HG03095 (cell line): ENCODE data around the gene STARD7.
A peak's percentile ranks its signal among the peaks of the same experiment; 100 is the strongest.
"Not testable (repeated sequence)": the region's sequence is repeated elsewhere in the genome, so short reads cannot be mapped to it uniquely, and the experiment has no call there.

ENCODE experiments used
- ATAC-seq: cut with Tn5 transposase; IDR thresholded peaks from one replicate; pipeline ENCODE4 v1.9.1; 2021; ENCODE audit warnings: moderate library complexity; ENCODE audit not compliant: unreplicated experiment

Gene STARD7, protein sequence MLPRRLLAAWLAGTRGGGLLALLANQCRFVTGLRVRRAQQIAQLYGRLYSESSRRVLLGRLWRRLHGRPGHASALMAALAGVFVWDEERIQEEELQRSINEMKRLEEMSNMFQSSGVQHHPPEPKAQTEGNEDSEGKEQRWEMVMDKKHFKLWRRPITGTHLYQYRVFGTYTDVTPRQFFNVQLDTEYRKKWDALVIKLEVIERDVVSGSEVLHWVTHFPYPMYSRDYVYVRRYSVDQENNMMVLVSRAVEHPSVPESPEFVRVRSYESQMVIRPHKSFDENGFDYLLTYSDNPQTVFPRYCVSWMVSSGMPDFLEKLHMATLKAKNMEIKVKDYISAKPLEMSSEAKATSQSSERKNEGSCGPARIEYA

DNA sequence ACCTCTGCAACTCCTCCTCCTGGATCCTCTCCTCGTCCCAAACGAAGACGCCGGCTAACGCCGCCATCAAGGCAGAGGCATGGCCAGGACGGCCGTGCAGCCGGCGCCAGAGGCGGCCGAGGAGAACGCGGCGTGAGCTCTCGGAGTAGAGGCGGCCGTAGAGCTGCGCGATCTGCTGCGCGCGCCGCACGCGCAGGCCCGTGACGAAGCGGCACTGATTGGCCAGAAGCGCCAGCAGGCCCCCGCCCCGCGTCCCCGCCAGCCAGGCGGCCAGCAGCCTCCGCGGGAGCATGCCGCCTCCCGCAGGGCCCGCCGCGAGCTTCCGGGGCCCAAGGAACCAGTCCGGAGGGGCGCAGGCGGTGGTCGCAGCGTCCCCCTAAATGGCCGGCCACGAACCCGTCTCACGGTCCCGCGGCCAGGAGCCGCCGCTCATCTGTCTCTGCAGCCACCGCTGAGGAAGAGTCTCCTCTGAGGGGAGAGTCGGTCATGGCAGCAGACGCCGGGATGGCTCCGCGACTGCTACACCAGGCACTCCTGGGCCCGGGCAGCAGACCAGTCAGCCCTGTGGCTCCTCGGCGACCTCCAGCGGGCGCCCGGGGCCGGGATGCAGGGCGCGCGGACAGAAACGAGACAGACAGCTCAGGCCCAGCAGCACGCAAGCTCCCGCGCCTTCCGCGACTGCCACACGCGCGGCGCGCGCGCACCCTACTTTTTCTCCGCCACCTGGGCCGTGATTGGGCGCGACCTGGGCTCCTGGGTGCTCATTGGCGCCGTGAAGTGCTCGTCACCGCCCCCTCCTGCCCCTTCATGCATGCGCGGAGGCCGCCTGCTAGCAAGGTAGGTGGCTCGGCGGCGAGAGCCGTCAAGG is at the start of gene STARD7:
Gene STARD7, minus strand, starts transcription at position 685 of the 868 bp plus-strand sequence. Its CDS starts 393 bp downstream, at position 292.
- peak; percentile 75 for ATAC-seq

DNA sequence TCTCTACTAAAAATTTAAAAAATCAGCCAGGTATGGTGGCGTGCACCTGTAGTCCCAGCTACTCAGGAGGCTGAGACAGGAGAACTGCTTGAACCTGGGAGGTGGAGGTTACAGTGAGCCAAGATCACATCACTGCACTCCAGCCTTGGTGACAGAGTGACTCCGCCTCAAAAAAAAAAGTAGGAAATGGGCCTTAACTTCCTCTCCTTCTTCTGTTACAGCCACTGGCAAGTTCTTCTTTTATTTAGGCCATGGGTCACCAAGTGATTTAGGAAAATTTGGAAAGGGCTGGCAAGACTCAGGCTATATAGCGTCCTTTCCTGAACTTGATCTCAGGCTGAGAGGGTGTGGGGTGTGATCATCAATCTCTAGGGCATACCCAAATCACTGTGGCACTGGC is 49.1 kb upstream of the STARD7 start:
- ATAC-seq: not testable (repeated sequence)

DNA sequence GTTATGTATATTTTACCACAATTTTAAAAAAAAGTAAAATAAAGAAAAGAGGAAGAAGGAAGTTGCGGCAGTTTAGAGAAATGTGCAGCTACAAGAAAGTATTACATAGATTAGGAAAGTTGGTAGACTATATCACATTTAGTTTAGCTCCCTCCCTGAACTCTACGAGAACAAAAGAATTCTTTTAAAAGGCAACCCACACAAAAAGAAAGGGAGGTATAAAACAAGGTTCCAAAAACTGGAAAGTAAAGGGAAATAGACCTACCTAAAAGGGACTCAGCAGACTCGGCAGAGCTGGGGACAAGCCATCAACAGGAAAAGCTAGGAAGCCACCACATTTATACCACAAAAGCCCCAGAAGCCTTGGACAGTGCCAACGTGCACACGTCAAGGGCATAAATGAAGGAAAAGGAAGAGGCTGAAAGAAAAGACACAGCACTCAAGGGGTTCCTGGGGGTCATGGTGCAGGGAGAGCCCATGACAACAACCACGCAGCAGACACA is 48.0 kb upstream of the STARD7 start:
- no peak for ATAC-seq

DNA sequence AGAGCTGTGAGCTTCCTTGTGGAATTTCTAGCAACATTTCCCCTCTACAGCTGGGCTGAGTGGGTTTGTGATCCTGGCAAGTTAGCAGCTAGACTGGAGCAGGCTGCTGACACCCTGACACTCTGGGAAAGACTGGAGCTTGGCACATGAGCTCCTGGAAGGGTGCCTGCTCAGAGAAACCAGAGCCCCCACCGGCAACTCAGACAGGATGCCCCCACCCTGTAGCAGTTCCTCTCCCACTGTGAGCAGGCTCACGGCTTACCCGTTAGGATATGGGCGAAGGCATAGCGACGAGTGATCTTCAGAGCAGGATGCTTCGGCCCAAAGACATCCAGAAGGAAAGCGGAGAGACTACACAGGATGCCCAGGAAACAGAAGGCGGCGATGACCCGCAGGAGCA is 45.9 kb upstream of the STARD7 start:
- no peak for ATAC-seq

DNA sequence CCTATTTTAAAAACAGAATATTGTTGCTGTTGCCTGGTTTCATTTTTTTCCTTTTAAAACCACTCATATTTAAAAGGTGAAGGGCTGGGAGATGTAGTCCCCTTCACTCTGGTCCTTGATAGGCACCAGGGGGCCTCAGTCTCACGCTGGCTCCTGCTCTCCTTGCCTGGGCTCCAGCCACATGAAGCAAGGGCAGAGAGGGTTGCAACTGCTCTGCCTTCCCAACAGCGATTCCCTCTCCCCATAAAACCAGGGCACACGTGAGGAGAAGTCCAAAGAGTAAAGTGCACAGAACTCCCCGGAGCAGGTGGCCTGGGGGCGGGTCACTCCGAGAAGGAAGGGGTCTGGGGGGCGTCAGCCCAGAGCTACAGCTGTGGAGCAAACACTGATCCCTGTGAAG is 44.4 kb upstream of the STARD7 start:
- no peak for ATAC-seq

DNA sequence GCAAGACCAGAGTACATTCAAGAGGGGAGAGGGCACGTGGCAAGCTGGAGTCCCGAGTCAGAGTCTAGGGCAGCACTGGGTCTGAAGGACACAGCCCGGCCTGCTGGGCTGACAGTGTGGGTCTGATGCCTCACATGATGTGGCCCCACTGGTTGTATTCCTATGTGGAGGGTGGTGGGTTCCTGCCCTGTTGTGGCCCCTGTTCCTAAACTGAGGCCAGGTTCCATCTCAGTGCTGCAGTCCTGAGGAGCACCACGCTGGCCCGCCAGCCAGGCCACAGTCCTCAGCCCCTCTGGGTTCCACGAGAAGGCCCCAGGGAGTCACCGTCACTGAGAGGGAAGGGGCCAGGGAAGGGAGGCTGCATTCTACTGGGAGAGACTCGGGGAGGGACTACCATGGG is 43.9 kb upstream of the STARD7 start:
- no peak for ATAC-seq

DNA sequence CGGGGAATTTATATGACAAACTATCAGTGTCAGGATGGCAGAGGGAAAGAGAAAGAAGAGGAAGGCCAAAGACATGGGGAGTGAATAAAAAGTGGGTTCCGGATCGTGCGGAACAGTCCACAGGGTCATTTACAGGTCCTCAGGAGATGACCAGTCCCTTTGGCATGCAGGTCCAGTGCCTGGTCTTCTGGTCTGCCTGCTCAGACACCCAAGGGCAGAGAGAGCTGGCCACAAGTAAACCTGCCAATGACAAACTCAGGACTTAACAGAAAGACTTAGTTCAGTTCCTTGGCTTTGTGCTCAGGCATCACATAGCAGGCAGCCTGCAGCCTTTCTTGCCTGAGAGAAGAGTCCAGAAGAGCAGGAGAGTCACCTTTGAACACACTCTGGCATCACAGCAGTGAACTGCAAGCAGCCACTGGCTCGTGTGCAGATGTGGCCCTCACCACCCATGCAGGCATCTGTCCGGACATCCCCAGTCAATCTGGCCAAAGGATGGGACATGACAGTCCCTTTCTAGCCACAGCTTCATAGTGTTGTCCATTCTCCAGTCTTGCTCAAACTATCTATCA is 43.2 kb upstream of the STARD7 start:
- ATAC-seq: no peak

DNA sequence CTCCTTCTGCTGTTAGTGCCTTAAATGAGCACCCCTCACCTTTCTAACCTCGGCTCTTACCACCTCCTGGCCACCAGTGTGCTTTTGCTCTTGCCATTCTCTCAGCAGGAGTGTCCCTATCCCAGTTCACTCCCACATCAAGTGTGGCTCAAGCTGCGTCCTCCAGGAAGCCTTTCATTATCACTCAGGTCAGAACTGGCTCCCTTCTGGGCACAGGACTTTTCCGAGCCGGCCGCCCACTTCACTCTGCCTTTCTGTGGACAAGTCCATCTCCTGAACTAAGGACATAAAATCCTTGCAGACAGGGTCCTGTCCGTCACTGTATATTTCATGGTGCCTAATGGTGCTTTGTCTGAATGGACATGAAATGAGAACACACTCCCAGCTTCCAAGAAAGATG is 41.6 kb upstream of the STARD7 start:
- ATAC-seq: no peak

DNA sequence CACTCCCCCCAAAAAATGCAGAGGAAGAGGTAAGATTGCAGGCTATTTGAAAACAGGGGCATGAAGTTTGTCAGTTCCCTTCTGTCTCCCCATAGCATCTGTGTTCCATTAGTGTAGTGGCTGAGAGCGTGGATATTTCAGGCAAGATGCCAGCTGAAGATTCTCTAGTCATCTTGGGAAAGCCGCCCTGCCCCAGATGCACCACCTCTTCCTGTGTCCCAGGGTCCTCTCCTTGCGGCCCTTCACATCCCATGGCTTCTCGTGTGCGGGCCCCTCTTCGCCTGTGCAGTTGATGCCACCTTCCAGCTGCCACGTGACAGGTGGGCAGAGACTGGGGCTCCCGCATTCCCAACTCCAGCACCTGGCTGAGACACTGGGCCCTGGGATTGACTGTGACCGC is 41.0 kb upstream of the STARD7 start:
- ATAC-seq: no peak

DNA sequence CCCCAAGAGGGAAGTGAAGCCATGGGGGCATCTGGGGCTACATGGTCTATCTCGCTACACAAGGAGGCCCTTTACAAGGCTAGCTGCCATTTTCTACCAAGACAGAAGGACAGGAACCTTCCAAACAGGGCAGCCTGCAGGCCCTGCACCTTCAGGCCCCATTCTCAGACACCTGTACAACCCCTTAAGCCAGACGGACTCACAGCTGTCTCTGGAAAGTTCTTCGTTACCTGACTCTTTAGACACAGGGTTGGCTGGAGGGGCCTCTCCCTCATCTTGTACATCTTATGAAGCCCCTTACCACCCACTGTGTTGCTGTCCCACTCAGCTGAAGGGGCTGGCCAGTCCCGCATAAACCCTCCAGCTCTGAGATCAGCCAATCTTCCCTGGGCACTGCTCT is 40.0 kb upstream of the STARD7 start:
- ATAC-seq: no peak

DNA sequence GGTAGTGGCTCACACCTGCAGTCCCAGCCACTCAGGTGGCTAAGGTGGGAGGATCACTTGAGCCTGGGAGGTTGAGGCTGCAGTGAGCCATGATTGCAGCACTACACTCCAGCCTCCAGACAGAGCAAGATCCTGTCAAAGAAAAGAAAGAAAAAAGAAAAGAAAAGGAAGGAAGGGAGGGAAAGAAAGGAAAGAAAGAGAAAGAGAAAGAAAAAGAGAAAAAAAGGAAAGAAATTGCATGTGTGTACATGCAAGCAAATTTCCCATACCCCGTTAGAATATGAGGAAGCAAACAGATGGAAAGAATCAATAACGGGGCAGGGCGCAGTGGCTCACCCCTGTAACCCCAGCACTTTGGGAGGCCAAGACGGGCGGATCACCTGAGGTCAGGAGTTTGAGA is 39.3 kb upstream of the STARD7 start:
- ATAC-seq: no peak

DNA sequence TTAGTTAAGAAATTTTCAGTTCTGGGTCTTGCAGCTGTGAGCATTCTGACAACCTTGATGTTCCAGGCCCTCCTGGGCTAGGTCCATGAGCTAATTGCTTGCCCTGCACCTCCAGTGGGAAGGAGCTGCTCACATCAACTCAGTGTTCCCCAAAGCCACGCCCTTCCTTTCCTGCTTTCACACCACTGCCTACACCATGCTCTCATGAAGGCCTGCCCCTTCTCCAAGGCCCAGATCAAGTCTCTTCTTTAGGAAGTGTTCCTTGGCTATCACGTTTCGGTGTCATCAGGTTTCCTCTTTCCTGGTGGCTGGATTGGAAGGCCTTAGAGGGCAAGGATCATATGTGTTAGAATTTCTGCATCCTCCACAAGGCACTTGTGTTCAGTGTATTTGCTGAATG is 38.4 kb upstream of the STARD7 start:
- ATAC-seq: no peak

DNA sequence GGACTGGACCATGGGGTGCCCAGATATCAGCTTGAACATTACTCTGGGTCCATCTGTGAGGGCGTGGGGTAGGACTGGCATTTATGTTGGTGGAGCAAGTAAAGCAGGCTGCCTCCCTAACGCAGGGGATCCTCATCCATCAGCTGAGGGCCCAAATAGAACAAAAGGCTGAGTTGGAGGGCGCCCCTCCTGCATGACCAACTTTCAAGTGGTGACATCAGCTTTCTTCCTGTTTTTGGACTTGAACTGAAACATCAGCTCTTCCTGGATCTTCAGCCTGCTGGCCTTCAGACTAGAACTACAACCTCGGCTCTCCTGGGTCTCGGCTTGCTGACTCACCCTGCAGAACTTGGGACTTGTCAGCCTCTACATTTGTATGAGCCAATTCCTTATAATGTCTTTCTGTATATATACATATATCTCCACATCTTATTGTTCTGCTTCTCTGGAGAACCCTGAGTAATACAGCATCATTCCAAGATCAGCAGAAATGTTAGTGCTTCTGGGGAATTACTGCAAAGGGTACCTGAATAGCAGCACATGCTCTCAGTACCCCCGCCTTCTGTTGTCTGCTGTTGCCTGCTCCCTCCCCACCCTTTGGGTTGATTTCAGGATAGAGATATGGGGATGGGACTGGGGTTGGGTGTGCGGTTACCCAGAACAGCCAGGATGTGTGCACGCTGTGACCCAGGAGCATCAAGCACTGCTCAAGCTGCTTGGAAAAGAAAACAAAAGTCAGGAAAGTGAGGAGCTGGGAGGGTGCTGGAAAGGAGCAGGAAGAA is 37.2 kb upstream of the STARD7 start:
- ATAC-seq: no peak

DNA sequence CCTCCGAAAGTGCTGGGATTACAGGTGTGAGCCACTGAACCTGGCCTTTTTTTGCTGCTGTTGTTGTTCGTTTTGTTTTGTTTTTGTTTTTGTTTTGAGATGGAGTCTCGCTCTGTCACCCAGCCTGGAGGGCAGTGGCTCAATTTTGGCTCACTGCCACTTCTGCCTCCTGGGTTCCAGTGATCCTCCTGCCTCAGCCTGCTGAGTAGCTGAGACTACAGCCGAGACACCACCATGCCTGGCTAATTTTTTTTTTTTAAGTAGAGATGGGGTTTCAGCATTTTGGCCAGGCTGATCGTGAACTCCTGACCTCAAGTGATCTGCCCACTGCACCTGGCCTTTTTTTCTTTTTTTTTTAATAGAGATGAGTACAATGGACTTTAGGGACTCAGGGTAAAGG is 35.2 kb upstream of the STARD7 start:
- ATAC-seq: no peak

DNA sequence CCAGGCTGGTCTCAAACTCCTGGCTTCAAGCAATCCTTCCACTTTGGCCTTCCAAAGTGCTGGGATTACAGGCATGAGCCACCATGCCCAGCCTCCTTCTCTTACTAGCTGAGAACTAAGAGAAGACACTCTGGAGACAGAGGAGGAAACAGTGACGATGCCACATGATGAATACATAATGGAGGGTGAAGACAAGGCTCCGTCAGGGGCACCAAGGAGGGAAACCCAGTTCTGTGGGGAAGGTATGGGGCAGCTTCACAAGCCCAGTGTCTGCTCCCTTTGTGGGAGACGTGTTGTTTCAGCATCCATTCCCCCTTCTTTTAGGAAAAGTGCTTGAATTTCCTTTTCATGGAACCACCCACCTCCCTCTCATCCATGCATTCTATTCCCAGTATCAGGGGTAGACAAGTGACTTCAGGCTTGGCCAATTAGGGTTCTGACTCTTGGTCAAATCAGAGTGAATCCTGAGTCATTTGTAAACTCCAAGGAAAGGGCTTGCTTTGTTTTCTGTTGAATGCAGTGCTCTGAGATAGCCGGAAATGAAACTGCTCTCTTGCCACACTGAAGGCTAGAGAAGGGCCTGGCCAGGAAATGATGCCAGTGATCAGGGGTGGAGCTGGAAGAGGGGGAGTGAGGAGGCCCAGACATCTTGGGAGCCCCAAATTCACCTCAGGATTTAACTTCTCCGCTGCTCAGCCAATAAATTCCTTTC is 33.4 kb upstream of the STARD7 start:
- peak; percentile 80 for ATAC-seq

DNA sequence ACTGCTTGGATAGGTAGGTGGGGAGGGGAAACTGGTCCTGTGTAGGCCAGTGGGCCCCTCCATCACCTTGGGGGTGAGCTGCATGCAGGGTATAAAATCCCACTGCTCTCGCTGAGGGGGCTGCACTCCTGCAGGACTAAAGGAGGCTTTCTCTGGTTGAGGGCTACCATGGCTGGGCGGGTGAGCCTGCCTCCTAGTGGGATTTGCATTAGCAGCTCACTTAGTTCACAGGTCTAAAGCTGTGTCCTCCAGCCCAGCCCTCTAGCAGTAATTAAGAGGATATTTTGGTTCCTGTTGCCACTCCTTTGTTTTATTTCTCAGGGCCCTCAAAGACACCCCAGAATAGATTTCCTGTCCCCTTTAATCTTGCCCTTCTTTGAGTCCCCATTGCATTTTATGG is 32.6 kb upstream of the STARD7 start:
- no peak for ATAC-seq

DNA sequence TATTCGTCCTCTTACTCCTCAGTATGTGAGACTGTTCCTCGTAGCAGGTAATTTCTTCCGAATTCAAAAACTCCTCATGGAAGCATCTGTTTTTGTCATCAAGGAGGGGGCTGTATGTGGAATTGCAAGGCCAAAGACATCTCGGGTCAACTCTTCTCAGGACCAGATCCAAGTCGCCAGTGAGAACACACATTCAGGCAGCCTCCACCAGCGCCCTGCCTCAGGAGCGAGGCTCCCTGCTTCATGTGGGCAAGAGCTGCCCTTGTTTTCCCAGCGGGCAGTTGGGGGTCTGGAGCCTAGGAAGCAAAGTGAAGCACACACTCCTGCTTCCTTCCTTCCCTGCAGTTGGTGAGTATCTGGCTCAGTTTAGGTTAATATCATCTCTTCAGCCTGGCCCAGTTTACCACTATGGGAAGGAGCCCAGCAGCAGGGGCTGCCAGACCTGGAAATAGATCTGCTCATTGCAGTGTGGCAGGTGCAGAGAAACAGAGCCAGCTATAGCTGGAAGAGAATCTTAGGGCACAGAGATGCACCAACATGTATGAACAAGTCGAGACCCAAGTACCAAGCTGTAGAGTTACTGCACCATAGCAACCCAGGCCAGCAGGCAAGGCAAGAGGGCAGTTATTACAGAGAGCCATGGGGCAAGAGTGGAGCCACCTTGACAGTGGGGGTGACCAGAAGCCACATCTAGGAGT is 31.9 kb upstream of the STARD7 start:
- no peak for ATAC-seq

DNA sequence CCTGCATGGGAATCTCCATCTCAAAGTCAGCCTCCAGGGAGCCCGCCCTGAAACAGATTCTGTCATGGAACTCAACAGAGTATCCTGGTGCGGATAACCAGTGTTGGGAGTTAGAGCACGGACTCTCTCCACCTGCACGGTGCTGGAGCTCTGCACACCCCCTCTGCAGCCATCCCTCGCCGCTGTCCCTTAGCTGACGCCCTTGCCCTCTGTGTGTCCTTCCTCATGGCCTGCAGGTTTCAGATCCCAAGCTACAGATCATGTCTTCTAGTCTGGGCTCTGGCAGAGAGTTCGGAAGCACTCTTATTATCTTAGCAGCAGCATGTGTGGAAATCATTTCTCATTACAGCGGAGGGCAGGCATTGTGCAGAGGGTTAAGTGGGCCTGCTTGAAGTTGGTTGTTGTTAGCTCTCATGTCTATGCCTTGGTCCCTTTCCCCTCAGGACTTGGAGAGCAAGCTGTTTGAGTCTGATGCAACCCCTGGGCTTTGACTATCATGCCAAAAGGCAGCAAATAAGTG is 31.2 kb upstream of the STARD7 start:
- ATAC-seq: no peak

DNA sequence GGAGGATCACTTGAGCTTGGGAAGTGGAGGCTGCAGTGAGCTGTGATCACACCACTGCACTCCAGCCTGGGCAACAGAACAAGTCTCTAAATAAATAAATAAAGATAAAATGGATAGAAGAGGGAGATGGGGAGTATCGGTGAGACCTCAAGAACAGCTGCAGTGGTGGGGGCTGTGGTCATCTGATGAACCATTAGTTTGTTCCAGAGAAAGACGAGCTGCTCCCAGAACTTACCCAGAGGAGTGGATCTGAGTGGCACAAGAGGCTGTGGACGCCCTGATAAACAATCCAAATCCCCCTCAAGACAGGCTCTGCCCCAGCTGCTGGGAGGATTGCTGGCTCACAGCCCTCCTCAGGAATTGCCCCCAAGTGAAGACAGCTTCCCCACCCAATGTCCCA is 30.5 kb upstream of the STARD7 start:
- ATAC-seq: no peak
